WI38 (cell line): ENCODE measurements around the gene MARCHF9.

ENCODE experiments used
- H3K4me3 ChIP-seq: 2 replicates; pipeline ENCODE4 v1.5.1; 2011; ENCODE audit warnings: low read depth, mild to moderate bottlenecking, control low read depth, low read length
- CTCF ChIP-seq: IDR thresholded peaks from 2 replicates; pipeline ENCODE4 v1.5.1; 2012; ENCODE audit warnings: low read depth, mild to moderate bottlenecking, control low read depth, low read length

MARCHF9 gene

GRCh38 chr12:57726884-57727757 is 27.8 kb upstream of the MARCHF9 start:
- peak overlapping the region; percentile 88 for H3K4me3 ChIP-seq
- peak; percentile 39 for TF ChIP-seq CTCF

- no peak overlapping the region for H3K4me3 ChIP-seq
- no peak for TF ChIP-seq CTCF
Observed at GRCh38 chr12:57727758-57728395, 27.0 kb upstream of the MARCHF9 start.

GRCh38 chr12:57729321-57729844 is 25.5 kb upstream of the MARCHF9 start:
- no peak for TF ChIP-seq CTCF
- H3K4me3 ChIP-seq, result no peak overlapping the region

GRCh38 chr12:57730336-57731067 is 24.4 kb upstream of the MARCHF9 start:
- no peak overlapping the region for H3K4me3 ChIP-seq
- TF ChIP-seq CTCF, result no peak

- TF ChIP-seq CTCF, result no peak
- H3K4me3 ChIP-seq, result no peak overlapping the region
Observed at GRCh38 chr12:57731411-57732080, 23.4 kb upstream of the MARCHF9 start.

GRCh38 chr12:57732270-57732669 is 22.6 kb upstream of the MARCHF9 start:
- H3K4me3 ChIP-seq, result no peak overlapping the region
- TF ChIP-seq CTCF, result no peak
